ENCODE results near the gene PGA4.
"Not testable (repeated sequence)": the region's sequence is repeated elsewhere in the genome, so short reads cannot be mapped to it uniquely, and the experiment has no call there.

Gene PGA4

DNA sequence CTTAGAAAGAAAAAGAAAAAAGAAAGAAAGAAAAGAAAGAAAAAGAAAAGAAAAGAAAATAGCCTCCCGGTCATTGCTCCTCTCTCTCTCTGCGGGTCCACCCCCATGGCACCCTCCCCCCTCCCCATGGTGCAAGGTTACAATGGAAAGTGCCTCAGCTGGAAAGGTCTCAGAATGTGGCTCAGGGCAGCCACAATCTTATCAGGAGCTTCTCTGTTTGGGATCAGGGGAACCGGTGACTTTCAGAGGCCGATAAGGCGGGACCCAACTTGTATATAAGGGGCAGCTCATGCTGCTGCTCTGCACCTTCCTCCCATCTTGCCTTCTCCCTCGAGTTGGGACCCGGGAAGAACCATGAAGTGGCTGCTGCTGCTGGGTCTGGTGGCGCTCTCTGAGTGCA is at the start of gene PGA4:
PGA4 (plus strand) TSS at position 301 of the 400 bp plus-strand sequence; CDS start at position 355, 54 bp downstream.
- H3K9me3 ChIP-seq (ENCODE audit: control insufficient read depth, insufficient read depth, low read depth, low read length); H3K4me1 ChIP-seq (ENCODE audit: control insufficient read depth, insufficient read depth, low read length); H3K27ac ChIP-seq (ENCODE audit: extremely low read depth, low read depth, low read length); POLR2A ChIA-PET; H3K36me3 ChIP-seq (ENCODE audit: control insufficient read depth in 2 of 2, insufficient read depth in 1 of 2, low read length in 2 of 2); CTCF ChIA-PET; H3K4me3 ChIP-seq (ENCODE audit: low read depth, low read length): not testable (repeated sequence)

- Histone ChIP-seq H3K9me3 (ENCODE audit: control insufficient read depth, insufficient read depth, low read depth, low read length) (no peaks in the 10 kb centered on the region), H3K4me3 (ENCODE audit: low read depth, low read length) (no peak overlapping the region), H3K4me1 (ENCODE audit: control insufficient read depth, insufficient read depth, low read length) (no peaks in the 10 kb centered on the region), H3K36me3 (ENCODE audit: control insufficient read depth in 2 of 2, insufficient read depth in 1 of 2, low read length in 2 of 2) (no peaks in the 10 kb centered on the region), H3K27ac (ENCODE audit: extremely low read depth, low read depth, low read length) (no peak overlapping the region)
- ChIA-PET CTCF (interaction anchor here (0.6 to 1.5 kb wide), 3 partner anchors 43 to 341 kb away, joined by 3 to 4 read pairs (median 3); no protein-coding TSS in a partner anchor), POLR2A (no interaction called here)
- TF ChIP-seq ZNF302 (tag by site-specific recombination; IDR thresholded peaks at IDR 0.05; ENCODE audit: low read depth) (no peak), ZNF433 (tag by site-specific recombination; IDR thresholded peaks at IDR 0.05; ENCODE audit: low read depth) (no peak), ZNF274 (IDR thresholded peaks at IDR 0.05; ENCODE audit: low read length) (no peak), ZNF274 (tag by site-specific recombination; IDR thresholded peaks at IDR 0.05; ENCODE audit: borderline replicate concordance) (no peak), ZSCAN23 (tag by site-specific recombination; IDR thresholded peaks at IDR 0.05) (no peak)
- TF ChIP-seq, protein P1, sequence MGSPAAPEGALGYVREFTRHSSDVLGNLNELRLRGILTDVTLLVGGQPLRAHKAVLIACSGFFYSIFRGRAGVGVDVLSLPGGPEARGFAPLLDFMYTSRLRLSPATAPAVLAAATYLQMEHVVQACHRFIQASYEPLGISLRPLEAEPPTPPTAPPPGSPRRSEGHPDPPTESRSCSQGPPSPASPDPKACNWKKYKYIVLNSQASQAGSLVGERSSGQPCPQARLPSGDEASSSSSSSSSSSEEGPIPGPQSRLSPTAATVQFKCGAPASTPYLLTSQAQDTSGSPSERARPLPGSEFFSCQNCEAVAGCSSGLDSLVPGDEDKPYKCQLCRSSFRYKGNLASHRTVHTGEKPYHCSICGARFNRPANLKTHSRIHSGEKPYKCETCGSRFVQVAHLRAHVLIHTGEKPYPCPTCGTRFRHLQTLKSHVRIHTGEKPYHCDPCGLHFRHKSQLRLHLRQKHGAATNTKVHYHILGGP (tag by site-specific recombination; IDR thresholded peaks at IDR 0.05) = no peak
Observed at GRCh38 chr11:61172356-61172755, 49.8 kb upstream of the PGA4 start.

DNA sequence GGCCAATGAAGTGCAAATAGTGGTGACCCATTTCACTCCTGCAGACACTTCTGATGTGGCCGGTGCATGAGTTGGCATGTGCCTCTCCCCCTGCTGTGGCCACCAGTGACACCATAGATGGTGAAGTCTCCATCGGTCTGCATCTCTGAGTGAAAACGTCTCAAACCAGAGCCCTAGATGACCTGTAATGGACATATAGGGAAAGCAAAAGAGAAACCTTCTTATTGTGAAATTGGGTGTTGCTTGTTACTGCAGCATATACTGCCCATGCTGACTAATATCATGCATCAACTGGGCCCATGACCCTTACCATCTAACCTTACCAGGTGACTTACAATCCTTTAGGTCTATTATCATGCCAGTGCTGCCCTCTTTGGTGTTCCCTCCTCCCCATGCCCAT is 49.3 kb upstream of the PGA4 start:
- Histone ChIP-seq H3K4me1 (ENCODE audit: control insufficient read depth, insufficient read depth, low read length) (no peaks in the 10 kb centered on the region), H3K4me3 (ENCODE audit: low read depth, low read length) (no peak overlapping the region), H3K9me3 (ENCODE audit: control insufficient read depth, insufficient read depth, low read depth, low read length) (no peaks in the 10 kb centered on the region), H3K27ac (ENCODE audit: extremely low read depth, low read depth, low read length) (no peak overlapping the region), H3K36me3 (ENCODE audit: control insufficient read depth in 2 of 2, insufficient read depth in 1 of 2, low read length in 2 of 2) (no peaks in the 10 kb centered on the region)
- ChIA-PET CTCF (interaction anchor here (4.4 kb wide), 1 partner anchor 15 kb away, joined by 27 read pairs; no protein-coding TSS in a partner anchor), POLR2A (no interaction called here)
- TF ChIP-seq ZNF341 (tag by site-specific recombination; IDR thresholded peaks at IDR 0.05; ENCODE audit: low read depth) = no peak
- no peak for TF ChIP-seq ZNF473 (tag by site-specific recombination; IDR thresholded peaks at IDR 0.05)
- TF ChIP-seq ZNF707 (tag by site-specific recombination; IDR thresholded peaks at IDR 0.05) = no peak
- TF ChIP-seq SETDB1 (IDR thresholded peaks at IDR 0.05; ENCODE audit: insufficient read length, low read length) = no peak
- no peak for TF ChIP-seq ZSCAN18 (tag by site-specific recombination; IDR thresholded peaks at IDR 0.05)
- TF ChIP-seq REPIN1 (tag by site-specific recombination; IDR thresholded peaks at IDR 0.05; ENCODE audit: low read depth) = no peak
- TF ChIP-seq YY1 (tag by site-specific recombination; IDR thresholded peaks at IDR 0.05) = no peak
- TF ChIP-seq ZNF350 (tag by site-specific recombination; IDR thresholded peaks at IDR 0.05) = no peak
- TF ChIP-seq ZNF248 (tag by site-specific recombination; IDR thresholded peaks at IDR 0.05) = no peak
- no peak for TF ChIP-seq ZNF16 (tag by site-specific recombination; IDR thresholded peaks at IDR 0.05; ENCODE audit: low read depth)
- TF ChIP-seq HOXC10 (CRISPR knock-in tag; IDR thresholded peaks at IDR 0.05) = no peak
- no peak for TF ChIP-seq HOXA7 (CRISPR knock-in tag; IDR thresholded peaks at IDR 0.05; ENCODE audit: borderline replicate concordance)
- no peak for TF ChIP-seq ZNF621 (tag by site-specific recombination; IDR thresholded peaks at IDR 0.05)
